GM18873 (cell line): ENCODE measurements around the gene SMIM14.
A peak's percentile ranks its signal among the peaks of the same experiment; 100 is the strongest.
"Not testable (repeated sequence)": the region's sequence is repeated elsewhere in the genome, so short reads cannot be mapped to it uniquely, and the experiment has no call there.

Source experiments
- ATAC-seq: cut with Tn5 transposase; IDR thresholded peaks from one replicate; pipeline ENCODE4 v1.9.1; 2021; ENCODE audit warnings: mild to moderate bottlenecking, moderate library complexity, moderate number of reproducible peaks; ENCODE audit not compliant: unreplicated experiment, low FRiP score

The SMIM14 gene

GRCh38 chr4:39609454-39609931 is 29.2 kb downstream of the SMIM14 start:
- ATAC-seq: peak; percentile 96

GRCh38 chr4:39608451-39608850 is 30.2 kb downstream of the SMIM14 start:
- ATAC-seq: no peak

GRCh38 chr4:39606747-39607146 is 31.9 kb downstream of the SMIM14 start:
- ATAC-seq: no peak

GRCh38 chr4:39597695-39598381 is 40.8 kb downstream of the SMIM14 start:
- no peak for ATAC-seq

- ATAC-seq: no peak
Observed at GRCh38 chr4:39596971-39597370, 41.7 kb downstream of the SMIM14 start.

- ATAC-seq: no peak
Observed at GRCh38 chr4:39591290-39591689, 47.4 kb downstream of the SMIM14 start.

- no peak for ATAC-seq
Observed at GRCh38 chr4:39587881-39588280, 50.8 kb downstream of the SMIM14 start.

- ATAC-seq: no peak
Observed at GRCh38 chr4:39574946-39575345, 63.7 kb downstream of the SMIM14 start.

GRCh38 chr4:39571504-39571903 is 67.2 kb downstream of the SMIM14 start:
- no peak for ATAC-seq

GRCh38 chr4:39571054-39571453 is 67.6 kb downstream of the SMIM14 start:
- ATAC-seq: no peak

- no peak for ATAC-seq
Observed at GRCh38 chr4:39569209-39569608, 69.5 kb downstream of the SMIM14 start.

- no peak for ATAC-seq
Observed at GRCh38 chr4:39568805-39569204, 69.9 kb downstream of the SMIM14 start.

- ATAC-seq: no peak
Observed at GRCh38 chr4:39565878-39566600, 72.6 kb downstream of the SMIM14 start.

GRCh38 chr4:39563346-39563847 is 75.3 kb downstream of the SMIM14 start:
- ATAC-seq: no peak

- ATAC-seq: no peak
Observed at GRCh38 chr4:39562792-39563191, 75.9 kb downstream of the SMIM14 start.

GRCh38 chr4:39559626-39560025 is 79.0 kb downstream of the SMIM14 start:
- no peak for ATAC-seq

- ATAC-seq: no peak
Observed at GRCh38 chr4:39555472-39555871, 83.2 kb downstream of the SMIM14 start.

- no peak for ATAC-seq
Observed at GRCh38 chr4:39548425-39549067, 90.1 kb downstream of the SMIM14 start.

GRCh38 chr4:39544580-39545315 is 93.9 kb downstream of the SMIM14 start:
- no peak for ATAC-seq

- not testable (repeated sequence) for ATAC-seq
Observed at GRCh38 chr4:39544080-39544479, 94.6 kb downstream of the SMIM14 start.

- ATAC-seq: no peak
Observed at GRCh38 chr4:39543034-39543433, 95.6 kb downstream of the SMIM14 start.
